OCI-LY1 (cell line): Measurements from ENCODE around the gene INHA.

Source experiments
- H2AFZ ChIP-seq: fragments of 200-600 bp; sonication (generic), shearing (Covaris generic); 2 replicates; pipeline ENCODE4 v1.6.0; 2014; ENCODE audit warnings: antibody characterized with exemption, mild to moderate bottlenecking, low read length
- H3F3A ChIP-seq: fragments of 200-600 bp; sonication (generic), shearing (Covaris generic); 2 replicates; pipeline ENCODE4 v1.6.0; 2014; ENCODE audit warnings: mild to moderate bottlenecking, antibody characterized with exemption, low read length, moderate library complexity; ENCODE audit not compliant: insufficient read depth
- H3K27ac ChIP-seq: fragments of 200-600 bp; sonication (generic); 2 replicates; pipeline ENCODE4 v1.5.1; 2014; ENCODE audit warnings: low read length, mixed run types, mild to moderate bottlenecking, low read depth; ENCODE audit not compliant: poor library complexity, severe bottlenecking
- H3K27me3 ChIP-seq: fragments of 200-600 bp; sonication (generic); 2 replicates; pipeline ENCODE4 v1.6.0; 2014; ENCODE audit warnings: antibody characterized with exemption, mild to moderate bottlenecking, low read length, moderate library complexity; ENCODE audit not compliant: insufficient read depth
- H3K36me3 ChIP-seq: fragments of 200-600 bp; sonication (generic); 2 replicates; pipeline ENCODE4 v1.6.1; 2014; ENCODE audit warnings: mild to moderate bottlenecking, antibody characterized with exemption, low read length, moderate library complexity, mixed read lengths; ENCODE audit not compliant: insufficient read depth
- H3K4me1 ChIP-seq: fragments of 200-600 bp; sonication (generic); 2 replicates; pipeline ENCODE4 v1.5.1; 2014; ENCODE audit warnings: mild to moderate bottlenecking, low read length, moderate library complexity; ENCODE audit not compliant: insufficient read depth, severe bottlenecking
- H3K4me2 ChIP-seq: fragments of 200-600 bp; sonication (generic), shearing (Covaris generic); 2 replicates; pipeline ENCODE4 v1.6.1; 2014; ENCODE audit warnings: low read length
- H3K4me3 ChIP-seq: fragments of 200-600 bp; sonication (generic); 2 replicates; pipeline ENCODE4 v1.5.1; 2014; ENCODE audit warnings: low read length, low read depth, mild to moderate bottlenecking, mixed read lengths; ENCODE audit not compliant: poor library complexity, severe bottlenecking
- H3K79me2 ChIP-seq: fragments of 200-600 bp; shearing (Covaris generic); 2 replicates; pipeline ENCODE4 v1.6.1; 2016; ENCODE audit warnings: mixed run types, low read length, mixed read lengths; ENCODE audit not compliant: insufficient read depth
- H3K9ac ChIP-seq: fragments of 200-600 bp; sonication (generic), shearing (Covaris generic); 2 replicates; pipeline ENCODE4 v1.6.1; 2014; ENCODE audit warnings: mild to moderate bottlenecking, low read length, mixed read lengths
- H3K9me2 ChIP-seq: fragments of 200-600 bp; sonication (generic), shearing (Covaris generic); 2 replicates; pipeline ENCODE4 v1.6.1; 2014; ENCODE audit warnings: low read depth, mild to moderate bottlenecking, low read length, mixed read lengths
- H3K9me3 ChIP-seq: fragments of 200-600 bp; shearing (Covaris generic); 2 replicates; pipeline ENCODE4 v1.6.1; 2014; ENCODE audit warnings: low read length, mixed read lengths
- H4K20me1 ChIP-seq: fragments of 200-600 bp; sonication (generic), shearing (Covaris generic); 2 replicates; pipeline ENCODE4 v1.6.0; 2016; ENCODE audit warnings: mild to moderate bottlenecking, low read length; ENCODE audit not compliant: insufficient read depth
- EZH2 ChIP-seq: fragments of 200-600 bp; sonication (generic), shearing (Covaris generic); IDR thresholded peaks from 2 replicates; pipeline ENCODE4 v1.8.0; 2017; ENCODE audit warnings: borderline replicate concordance, mixed run types, mild to moderate bottlenecking, antibody characterized with exemption, low read length, moderate library complexity, mixed read lengths
- TF ChIP-seq, protein P1 (sequence below): fragments of 200-600 bp; sonication (generic), shearing (Covaris generic); IDR thresholded peaks from 2 replicates; pipeline ENCODE4 v1.5.1; 2017; ENCODE audit warnings: mild to moderate bottlenecking, antibody characterized with exemption, low read length, moderate library complexity, mixed read lengths

INHA gene

DNA sequence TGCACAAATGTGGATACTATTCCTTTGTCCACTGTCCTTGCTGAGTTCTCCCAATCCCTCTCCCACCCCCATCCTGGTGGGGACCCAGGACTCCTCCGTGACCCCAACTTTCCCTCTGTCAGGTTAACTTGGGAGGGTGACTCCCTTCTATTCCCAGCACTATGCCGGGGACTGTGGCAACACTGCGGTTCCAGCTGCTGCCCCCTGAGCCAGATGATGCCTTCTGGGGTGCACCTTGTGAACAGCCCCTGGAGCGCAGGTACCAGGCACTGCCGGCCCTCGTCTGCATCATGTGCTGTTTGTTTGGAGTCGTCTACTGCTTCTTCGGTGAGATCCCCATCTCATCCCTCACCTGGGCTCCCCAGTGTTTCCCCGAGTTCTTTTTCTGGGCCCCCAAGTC, 27.5 kb upstream of the INHA start:
- Histone ChIP-seq H3K27me3 (no peaks in the 10 kb centered on the region), H3K27ac (no peak overlapping the region), H4K20me1 (no peaks in the 10 kb centered on the region), H3K9me3 (no peaks in the 10 kb centered on the region), H3K9ac (no peak overlapping the region; the same call in 1 of the 2 replicates), H3K4me3 (peak overlapping the region; percentile 66), H3K4me1 (peaks cover 13% of the 10 kb centered on the region), H3K4me2 (peak overlapping the region; percentile 65), H3K79me2 (no peaks in the 10 kb centered on the region), H2AFZ (no peak overlapping the region), H3F3A (no peaks in the 10 kb centered on the region), H3K9me2 (no peaks in the 10 kb centered on the region), H3K36me3 (peaks cover 11% of the 10 kb centered on the region; the same call in 1 of the 2 replicates)
- TF ChIP-seq EZH2, result no peak
- TF ChIP-seq, protein P1, sequence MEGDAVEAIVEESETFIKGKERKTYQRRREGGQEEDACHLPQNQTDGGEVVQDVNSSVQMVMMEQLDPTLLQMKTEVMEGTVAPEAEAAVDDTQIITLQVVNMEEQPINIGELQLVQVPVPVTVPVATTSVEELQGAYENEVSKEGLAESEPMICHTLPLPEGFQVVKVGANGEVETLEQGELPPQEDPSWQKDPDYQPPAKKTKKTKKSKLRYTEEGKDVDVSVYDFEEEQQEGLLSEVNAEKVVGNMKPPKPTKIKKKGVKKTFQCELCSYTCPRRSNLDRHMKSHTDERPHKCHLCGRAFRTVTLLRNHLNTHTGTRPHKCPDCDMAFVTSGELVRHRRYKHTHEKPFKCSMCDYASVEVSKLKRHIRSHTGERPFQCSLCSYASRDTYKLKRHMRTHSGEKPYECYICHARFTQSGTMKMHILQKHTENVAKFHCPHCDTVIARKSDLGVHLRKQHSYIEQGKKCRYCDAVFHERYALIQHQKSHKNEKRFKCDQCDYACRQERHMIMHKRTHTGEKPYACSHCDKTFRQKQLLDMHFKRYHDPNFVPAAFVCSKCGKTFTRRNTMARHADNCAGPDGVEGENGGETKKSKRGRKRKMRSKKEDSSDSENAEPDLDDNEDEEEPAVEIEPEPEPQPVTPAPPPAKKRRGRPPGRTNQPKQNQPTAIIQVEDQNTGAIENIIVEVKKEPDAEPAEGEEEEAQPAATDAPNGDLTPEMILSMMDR, result no peak

DNA sequence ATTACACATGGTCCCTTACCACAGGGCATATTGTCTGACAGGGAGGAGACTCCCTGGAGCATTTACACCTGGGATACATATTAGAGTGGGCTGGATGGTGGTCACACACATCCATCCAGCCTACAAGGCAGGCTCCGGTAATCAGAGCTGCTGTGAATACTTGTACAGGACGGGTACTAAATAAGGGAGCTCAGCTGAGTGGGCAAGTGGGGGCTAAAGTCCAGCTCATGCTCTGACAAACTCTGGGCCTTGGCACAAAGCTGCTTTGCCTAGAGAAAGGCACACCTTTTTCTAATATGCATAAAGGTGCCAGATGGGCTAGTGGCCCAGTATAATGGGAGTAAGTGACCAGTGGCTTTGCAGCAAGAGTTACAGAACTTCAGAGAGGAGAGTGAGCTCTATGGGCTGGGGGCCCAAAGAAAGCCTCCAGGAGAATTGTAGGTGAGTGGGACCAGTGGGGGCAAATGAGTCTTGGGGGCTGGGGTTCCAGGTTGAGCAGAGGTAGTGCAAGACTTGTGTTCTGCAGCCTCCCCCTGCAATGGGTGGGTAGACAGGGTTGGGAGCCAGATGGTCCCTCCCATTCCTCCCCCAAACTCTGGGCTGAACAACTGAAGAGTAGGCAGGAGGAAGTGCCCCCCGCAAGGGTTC, 26.7 kb upstream of the INHA start:
- peaks cover 13% of the 10 kb centered on the region for H3K4me1 ChIP-seq
- no peak overlapping the region for H3K27ac ChIP-seq
- no peaks in the 10 kb centered on the region for H3K79me2 ChIP-seq
- no peaks in the 10 kb centered on the region for H3K9me3 ChIP-seq
- H3F3A ChIP-seq, result no peaks in the 10 kb centered on the region
- H3K4me2 ChIP-seq, result no peak overlapping the region
- no peaks in the 10 kb centered on the region for H3K27me3 ChIP-seq
- no peak for TF ChIP-seq EZH2
- TF ChIP-seq, protein P1, result no peak
- no peak overlapping the region for H2AFZ ChIP-seq
- no peak overlapping the region for H3K9ac ChIP-seq
- H3K4me3 ChIP-seq, result no peak overlapping the region
- no peaks in the 10 kb centered on the region for H3K9me2 ChIP-seq
- no peaks in the 10 kb centered on the region for H4K20me1 ChIP-seq
- H3K36me3 ChIP-seq, result peaks cover 10% of the 10 kb centered on the region; the same call in 1 of the 2 replicates

DNA sequence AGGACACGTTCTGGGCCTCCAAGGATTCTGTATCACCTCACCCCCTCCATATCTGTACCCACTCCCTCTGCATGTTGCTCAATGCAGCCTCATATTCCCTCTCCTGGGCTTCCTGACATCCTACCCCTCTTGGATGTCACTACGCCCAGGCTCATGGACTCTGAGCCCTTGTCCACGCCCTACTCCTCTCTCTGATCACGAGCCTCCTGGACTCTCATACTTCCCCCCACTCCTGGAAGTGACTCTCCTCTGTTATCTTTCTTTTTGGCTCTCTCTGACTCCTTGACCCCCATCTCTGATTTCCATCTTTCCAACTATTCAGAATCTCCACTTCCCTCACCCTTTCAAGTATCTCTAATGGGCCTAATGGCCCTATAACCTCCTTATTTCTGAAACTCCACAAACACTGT, 26.2 kb upstream of the INHA start:
- no peaks in the 10 kb centered on the region for H3K9me2 ChIP-seq
- H3K79me2 ChIP-seq, result no peaks in the 10 kb centered on the region
- H3K27me3 ChIP-seq, result no peaks in the 10 kb centered on the region
- H3K9ac ChIP-seq, result no peak overlapping the region
- peaks cover 4% of the 10 kb centered on the region; the same call in 1 of the 2 replicates for H3K36me3 ChIP-seq
- no peaks in the 10 kb centered on the region for H3F3A ChIP-seq
- peaks cover 13% of the 10 kb centered on the region for H3K4me1 ChIP-seq
- H3K4me2 ChIP-seq, result no peak overlapping the region
- H3K4me3 ChIP-seq, result no peak overlapping the region
- no peaks in the 10 kb centered on the region for H3K9me3 ChIP-seq
- H2AFZ ChIP-seq, result no peak overlapping the region
- TF ChIP-seq, protein P1, result no peak
- no peak for TF ChIP-seq EZH2
- H4K20me1 ChIP-seq, result no peaks in the 10 kb centered on the region
- no peak overlapping the region for H3K27ac ChIP-seq
